H1 (cell line): ENCODE measurements around the gene POPDC3. TPM values are rescaled to one million over a fixed set of nuclear protein-coding genes. Genes with fewer than 3 reads are reported as not detected.

ENCODE experiments used
- CTCF ChIA-PET: fragments of 300-600 bp; sonication (Branson Sonifier 250); formaldehyde crosslinking; loops from one replicate; lab custom pipeline; 2021; ENCODE audit not compliant: partially characterized antibody; lab: Charles Lee
- POLR2A ChIA-PET: fragments of 300-600 bp; sonication (Branson Sonifier 250); formaldehyde crosslinking; loops from one replicate; lab custom pipeline; 2021; ENCODE audit warnings: inconsistent platforms; ENCODE audit not compliant: partially characterized antibody; lab: Charles Lee
- DNase-seq, 2 experiments: peaks; one replicate each; pipeline versions ENCODE4 v3.0.0 to v3.0.0-alpha.2; 2010 to 2022; ENCODE audit warnings: low spot score in 2 of 2, low read depth in 1 of 2, mixed read lengths in 1 of 2
- FAIRE-seq: peaks from 2 replicates; lab custom pipeline; 2011; peaks lifted over from hg19 to GRCh38; lab: Jason Lieb, UNC
- H2AFZ ChIP-seq: 2 replicates; pipeline ENCODE4 v1.8.1; 2012; ENCODE audit warnings: low read length, inconsistent platforms
- H2AK5ac ChIP-seq: 2 replicates; pipeline ENCODE4 v1.6.1; 2013; ENCODE audit warnings: low read depth, low read length
- H2BK120ac ChIP-seq: replicated peaks from 2 replicates; pipeline ENCODE3; 2013; ENCODE audit warnings: low read depth, low read length, inconsistent platforms
- H2BK12ac ChIP-seq: 2 replicates; pipeline ENCODE4 v1.6.1; 2013; ENCODE audit warnings: low read depth, low read length
- H2BK15ac ChIP-seq: 2 replicates; pipeline ENCODE4 v1.6.1; 2013; ENCODE audit warnings: low read length
- H2BK20ac ChIP-seq: 2 replicates; pipeline ENCODE4 v1.6.1; 2013; ENCODE audit warnings: low read length
- H2BK5ac ChIP-seq: 2 replicates; pipeline ENCODE4 v1.6.1; 2013; ENCODE audit warnings: low read depth, low read length
- H3K14ac ChIP-seq: 2 replicates; pipeline ENCODE4 v1.6.1; 2013; ENCODE audit warnings: inconsistent platforms; ENCODE audit not compliant: insufficient read length
- H3K18ac ChIP-seq: 2 replicates; pipeline ENCODE4 v1.6.1; 2013; ENCODE audit warnings: low read length; ENCODE audit errors: extremely low read depth
- H3K23ac ChIP-seq: 2 replicates; pipeline ENCODE4 v1.6.1; 2013; ENCODE audit warnings: inconsistent platforms; ENCODE audit not compliant: insufficient read length
- H3K23me2 ChIP-seq: 2 replicates; pipeline ENCODE4 v1.6.1; 2013; ENCODE audit warnings: low read depth, low read length
- H3K27ac ChIP-seq: 2 replicates; pipeline ENCODE4 v1.6.1; 2011; ENCODE audit warnings: low read depth, low read length, inconsistent platforms
- H3K27me3 ChIP-seq, 4 experiments: replicated peaks in 1 of 4; 1 replicate in 1 of 4; 2 replicates in 3 of 4; pipeline versions ENCODE4 v1.6.1 to v1.8.1; 2011 to 2013; ENCODE audit warnings: low read length in 3 of 4, mild to moderate bottlenecking in 3 of 4, inconsistent platforms in 2 of 4, mixed read lengths in 2 of 4, moderate library complexity in 1 of 4; ENCODE audit not compliant: control insufficient read depth in 3 of 4, insufficient read depth in 3 of 4; ENCODE audit errors: extremely low read depth in 1 of 4
- H3K36me3 ChIP-seq, 4 experiments: 2 replicates each; pipeline versions ENCODE4 v1.6.1 to v1.8.1; 2011 to 2013; ENCODE audit warnings: mild to moderate bottlenecking in 4 of 4, low read length in 3 of 4, moderate library complexity in 2 of 4, control low read depth in 1 of 4, inconsistent platforms in 1 of 4; ENCODE audit not compliant: insufficient read depth in 4 of 4, control insufficient read depth in 2 of 4
- H3K4ac ChIP-seq: replicated peaks from 2 replicates; pipeline ENCODE3; 2013; ENCODE audit warnings: low read length, low read depth, mixed read lengths, inconsistent platforms; ENCODE audit not compliant: insufficient read length
- H3K4me1 ChIP-seq, 4 experiments: replicated peaks in 1 of 4; 1 replicate in 1 of 4; 2 replicates in 3 of 4; pipeline versions ENCODE4 v1.6.1 to v1.8.1; 2011 to 2013; ENCODE audit warnings: low read length in 3 of 4, inconsistent platforms in 2 of 4, mixed read lengths in 1 of 4; ENCODE audit not compliant: insufficient read depth in 4 of 4, control insufficient read depth in 3 of 4
- H3K4me2 ChIP-seq, 2 experiments: 2 replicates each; pipeline versions ENCODE4 v1.6.1 to v1.8.1; 2011 to 2013; ENCODE audit warnings: low read depth in 2 of 2, low read length in 2 of 2, control low read depth in 1 of 2, inconsistent platforms in 1 of 2, mild to moderate bottlenecking in 1 of 2; ENCODE audit not compliant: insufficient read depth in 1 of 2
- H3K4me3 ChIP-seq, 4 experiments: fragments of 200-600, 300-600 bp in 1 of 4; sonication (generic), shearing (Covaris generic), sonication (Bioruptor Twin) in 1 of 4; 2 replicates each; pipeline versions ENCODE4 v1.5.1 to v1.8.1; 2011 to 2016; ENCODE audit warnings: low read length in 4 of 4, low read depth in 3 of 4, control low read depth in 2 of 4, inconsistent platforms in 2 of 4, mild to moderate bottlenecking in 2 of 4, mixed read lengths in 1 of 4, moderate library complexity in 1 of 4; ENCODE audit not compliant: insufficient read depth in 2 of 4; ENCODE audit errors: extremely low read depth in 1 of 4
- H3K56ac ChIP-seq: replicated peaks from 2 replicates; pipeline ENCODE3; 2013; ENCODE audit warnings: low read depth, mild to moderate bottlenecking, mixed read lengths, low read length, inconsistent platforms; ENCODE audit not compliant: insufficient read length
- H3K79me1 ChIP-seq: 2 replicates; pipeline ENCODE4 v1.6.1; 2013; ENCODE audit warnings: low read depth, low read length, control low read depth
- H3K79me2 ChIP-seq, 2 experiments: 2 replicates each; pipeline versions ENCODE4 v1.6.1 to v1.8.1; 2012 to 2013; ENCODE audit warnings: low read length in 2 of 2, mild to moderate bottlenecking in 2 of 2, inconsistent platforms in 1 of 2; ENCODE audit not compliant: insufficient read depth in 2 of 2, control insufficient read depth in 1 of 2
- H3K9ac ChIP-seq, 4 experiments: replicated peaks in 1 of 4; 1 replicate in 1 of 4; 2 replicates in 3 of 4; pipeline versions ENCODE4 v1.6.1 to v1.8.1; 2011 to 2013; ENCODE audit warnings: low read depth in 3 of 4, low read length in 3 of 4, control low read depth in 2 of 4, mild to moderate bottlenecking in 2 of 4, moderate library complexity in 2 of 4, inconsistent platforms in 1 of 4; ENCODE audit errors: extremely low read depth in 1 of 4
- H3K9me3 ChIP-seq, 2 experiments: 2 replicates each; pipeline versions ENCODE4 v1.6.1 to v1.8.1; 2012 to 2013; ENCODE audit warnings: mild to moderate bottlenecking in 2 of 2, moderate library complexity in 2 of 2, control low read depth in 1 of 2, inconsistent platforms in 1 of 2, low read depth in 1 of 2, low read length in 1 of 2, mixed read lengths in 1 of 2; ENCODE audit not compliant: insufficient read depth in 2 of 2
- H4K20me1 ChIP-seq, 2 experiments: replicated peaks in 1 of 2; 2 replicates each; pipeline versions ENCODE3 to v1.8.1; 2011 to 2013; ENCODE audit warnings: inconsistent platforms in 2 of 2, low read length in 2 of 2, mild to moderate bottlenecking in 1 of 2; ENCODE audit not compliant: insufficient read depth in 2 of 2, control insufficient read depth in 1 of 2
- H4K5ac ChIP-seq: 2 replicates; pipeline ENCODE4 v1.6.1; 2013; ENCODE audit warnings: low read length, low read depth, mixed read lengths, inconsistent platforms; ENCODE audit not compliant: insufficient read length
- H4K8ac ChIP-seq: 2 replicates; pipeline ENCODE4 v1.8.0; 2013; ENCODE audit warnings: mild to moderate bottlenecking, moderate library complexity, low read length, inconsistent platforms; ENCODE audit not compliant: insufficient read depth; ENCODE audit errors: extremely low read depth
- H4K91ac ChIP-seq: replicated peaks from 2 replicates; pipeline ENCODE3; 2013; ENCODE audit warnings: low read length, mixed read lengths, inconsistent platforms; ENCODE audit not compliant: insufficient read length
- ASH2L ChIP-seq: fragments of 200-600, 300-600 bp; sonication (generic); IDR thresholded peaks from one replicate; pipeline ENCODE4 v1.7.1; 2017; ENCODE audit warnings: low read length
- CBX8 ChIP-seq: fragments of 300-800, 300-1000 bp; sonication (generic); IDR thresholded peaks from 2 replicates; pipeline ENCODE4 v1.7.1; 2016; ENCODE audit warnings: low read depth, low read length, borderline replicate concordance
- CHD1 ChIP-seq: IDR thresholded peaks from 2 replicates; pipeline ENCODE4 v1.6.1; 2012; ENCODE audit warnings: low read depth, low read length, improper control_type of control experiment
- CTBP2 ChIP-seq: IDR thresholded peaks from 2 replicates; pipeline ENCODE4 v1.7.0; 2011; ENCODE audit warnings: borderline replicate concordance, mild to moderate bottlenecking, moderate library complexity, mixed read lengths, low read length; ENCODE audit not compliant: insufficient read depth, insufficient read length
- GTF2F1 ChIP-seq: IDR thresholded peaks from 2 replicates; pipeline ENCODE4 v1.6.1; 2012; ENCODE audit warnings: low read depth, low read length, improper control_type of control experiment, borderline replicate concordance
- NRF1 ChIP-seq: IDR thresholded peaks from 2 replicates; pipeline ENCODE4 v1.6.1; 2011; ENCODE audit warnings: mild to moderate bottlenecking, low read depth, low read length, improper control_type of control experiment
- POLR2A ChIP-seq, 2 experiments: IDR thresholded peaks; 1 replicate in 1 of 2; 2 replicates in 1 of 2; pipeline ENCODE4 v1.6.1; 2011; ENCODE audit warnings: low read depth in 2 of 2, low read length in 2 of 2, mild to moderate bottlenecking in 2 of 2; ENCODE audit errors: control extremely low read depth in 1 of 2
- SAP30 ChIP-seq: fragments of 300-600 bp; sonication (generic); IDR thresholded peaks from 2 replicates; pipeline ENCODE4 v1.7.1; 2012; ENCODE audit warnings: low read length, moderate library complexity, mild to moderate bottlenecking, inconsistent platforms; ENCODE audit not compliant: insufficient read depth, insufficient replicate concordance
- WGBS, 2 experiments: shearing (Covaris generic) in 1 of 2; methylation state at CpG; one replicate each; pipeline versions ENCODE4 v1.1.6 to v1.1.7; 2013 to 2015; ENCODE audit warnings: low lambda C conversion rate in 2 of 2, mixed read lengths in 2 of 2, inconsistent platforms in 1 of 2, low coverage in 1 of 2, missing lambda C conversion rate in 1 of 2; ENCODE audit not compliant: insufficient replicate concordance in 2 of 2, insufficient coverage in 1 of 2, insufficient read length in 1 of 2; ENCODE audit errors: extremely low coverage in 1 of 2, missing lambda C conversion rate in 1 of 2; 5-methylcytosine and 5-hydroxymethylcytosine counted together
- polyA plus RNA-seq, 7 experiments: library from polyadenylated mRNA; depleted of rRNA in 3 of 7; stranded (reverse) in 5 of 7; unstranded in 2 of 7; fragments of >200 nt in 5 of 7; fragments of 200-250 nt in 2 of 7; gene quantifications; 1 replicate in 5 of 7; 2 replicates in 1 of 7; 4 replicates in 1 of 7; pipeline versions ENCODE4 v1.2.1 to v1.2.3, GENCODE V29; 2011 to 2013; ENCODE audit warnings: missing spikeins in 2 of 7, mixed read lengths in 2 of 7
- total RNA-seq: library from RNA; stranded (reverse); fragmentation: NEBNext Ultra II Directional; extraction: Animal tissue kit (Norgen Biotek cat#: 25700); gene quantifications from 2 replicates; pipeline ENCODE4 v1.2.1, GENCODE V29; 2021
- TF ChIP-seq, protein P1 (sequence below): IDR thresholded peaks from 2 replicates; pipeline ENCODE4 v1.6.1; 2012; ENCODE audit warnings: inconsistent platforms

POPDC3 gene
- total and polyA plus RNA-seq, 2 of the 8 experiments (the other 6 are each of a cell fraction or from before 2014, with no cell fraction given): 3.7 to 6.5 TPM

DNA sequence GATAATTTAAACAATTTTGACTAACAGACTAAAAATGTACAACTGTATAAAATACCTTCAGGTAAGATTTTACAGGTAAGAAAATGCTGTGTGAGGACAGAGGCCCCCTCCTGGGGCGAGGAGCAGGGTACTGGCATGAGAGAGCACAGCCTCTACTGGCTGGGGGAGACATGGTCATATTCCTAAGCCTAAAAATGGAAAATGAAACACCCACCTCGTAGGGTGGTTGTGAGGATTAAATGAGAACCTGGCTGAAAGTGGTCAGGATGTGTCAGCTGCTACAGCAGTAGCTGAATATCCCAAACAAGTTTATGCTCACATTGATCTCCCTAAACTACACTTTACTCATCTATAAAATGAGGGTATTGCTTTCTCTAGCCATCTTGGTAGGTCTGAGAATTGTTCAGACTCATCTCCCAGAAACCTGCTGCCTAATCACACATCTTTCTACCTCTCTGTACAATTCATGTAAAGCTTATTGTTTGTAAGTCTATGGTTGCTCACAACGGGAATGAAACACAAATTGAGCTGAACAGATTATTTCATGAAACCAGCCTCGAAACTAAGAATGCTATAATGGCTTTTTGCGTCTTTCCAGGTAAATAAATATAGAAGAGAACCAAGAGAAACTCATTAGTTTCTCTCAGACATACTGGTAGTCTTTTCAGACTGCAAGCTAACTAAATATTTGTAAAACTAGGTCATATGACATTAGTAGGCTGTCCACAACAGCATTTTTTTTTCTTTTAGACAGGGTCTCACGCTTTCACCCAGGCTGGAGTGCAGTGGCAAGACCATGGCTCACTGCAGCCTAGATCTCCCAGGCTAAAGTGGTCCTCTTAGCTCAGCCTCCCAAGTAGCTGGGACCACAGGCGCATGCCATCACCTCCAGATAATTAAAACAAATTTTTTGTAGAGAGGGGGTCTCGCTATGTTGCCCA lies 69.6 kb downstream of the POPDC3 start:
- no peak overlapping the region for H3K56ac ChIP-seq
- no peak overlapping the region for H4K91ac ChIP-seq
- H2BK15ac ChIP-seq: no peak overlapping the region
- no peak overlapping the region for H2BK5ac ChIP-seq
- no peaks in the 10 kb centered on the region for H3K23me2 ChIP-seq
- no peak overlapping the region for H2BK12ac ChIP-seq
- H3K27me3 ChIP-seq: no peaks in the 10 kb centered on the region
- no peak overlapping the region for H4K8ac ChIP-seq
- H2AK5ac ChIP-seq: no peak overlapping the region
- H3K9me3 ChIP-seq: no peaks in the 10 kb centered on the region
- no peak overlapping the region for H3K9ac ChIP-seq
- no peak overlapping the region for H3K14ac ChIP-seq
- H3K79me2 ChIP-seq: no peaks in the 10 kb centered on the region
- WGBS, 2 experiments: 81% methylated on average over 8 of the region's 8 CpGs; no CpG with 5 or more reads in 1 of the 2 experiments
- no peak overlapping the region for H3K4me2 ChIP-seq
- no peak overlapping the region for H2BK20ac ChIP-seq
- H3K36me3 ChIP-seq: no peaks in the 10 kb centered on the region
- ChIA-PET POLR2A (interaction anchor here (1.0 kb wide), 1 partner anchor 13 kb away, joined by 3 read pairs; no protein-coding TSS in a partner anchor), CTCF (interaction anchor here (0.9 to 4.1 kb wide), 8 partner anchors 8 to 253 kb away, joined by 3 to 13 read pairs (median 4); no protein-coding TSS in a partner anchor)
- H3K79me1 ChIP-seq: no peaks in the 10 kb centered on the region
- no peak overlapping the region for H2BK120ac ChIP-seq
- H3K18ac ChIP-seq: no peak overlapping the region
- no peak overlapping the region for H3K23ac ChIP-seq
- H2AFZ ChIP-seq: no peak overlapping the region
- TF ChIP-seq NRF1: no peak
- TF ChIP-seq, protein P1, sequence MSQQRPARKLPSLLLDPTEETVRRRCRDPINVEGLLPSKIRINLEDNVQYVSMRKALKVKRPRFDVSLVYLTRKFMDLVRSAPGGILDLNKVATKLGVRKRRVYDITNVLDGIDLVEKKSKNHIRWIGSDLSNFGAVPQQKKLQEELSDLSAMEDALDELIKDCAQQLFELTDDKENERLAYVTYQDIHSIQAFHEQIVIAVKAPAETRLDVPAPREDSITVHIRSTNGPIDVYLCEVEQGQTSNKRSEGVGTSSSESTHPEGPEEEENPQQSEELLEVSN: no peak
- no peak for TF ChIP-seq ASH2L
- no peak for TF ChIP-seq SAP30
- TF ChIP-seq CBX8: no peak
- no peak for TF ChIP-seq GTF2F1
- TF ChIP-seq CTBP2: no peak
- no peak for TF ChIP-seq CHD1
- no peak for TF ChIP-seq POLR2A (IDR thresholded peaks at IDR 0.05; ENCODE audit: control extremely low read depth in 1 of 2, low read depth in 2 of 2, low read length in 2 of 2)
- FAIRE-seq (no peak), DNase-seq (no peak)
- H3K4me1 ChIP-seq: no peaks in the 10 kb centered on the region
- no peak overlapping the region for H3K4me3 ChIP-seq
- H4K5ac ChIP-seq: no peak overlapping the region
- H3K27ac ChIP-seq: no peak overlapping the region
- no peaks in the 10 kb centered on the region for H4K20me1 ChIP-seq
- no peak overlapping the region for H3K4ac ChIP-seq
